GM12875 (cell line): ENCODE measurements around the gene XPO5.
"Not testable (repeated sequence)": the region's sequence is repeated elsewhere in the genome, so short reads cannot be mapped to it uniquely, and the experiment has no call there.

Experiments
- H3K4me3 ChIP-seq: one replicate; pipeline ENCODE4 v1.5.1; 2011; ENCODE audit warnings: low read depth, low read length, control low read depth
- CTCF ChIP-seq: IDR thresholded peaks from 2 replicates; pipeline ENCODE4 v1.5.1; 2011; ENCODE audit warnings: low read depth, mild to moderate bottlenecking, control low read depth, inconsistent platforms, low read length, moderate library complexity, borderline replicate concordance; ENCODE audit not compliant: insufficient read depth

XPO5 gene

GRCh38 chr6:43559328-43559727 lies 16.5 kb downstream of the XPO5 start:
- H3K4me3 ChIP-seq, result no peak overlapping the region
- TF ChIP-seq CTCF, result no peak

DNA sequence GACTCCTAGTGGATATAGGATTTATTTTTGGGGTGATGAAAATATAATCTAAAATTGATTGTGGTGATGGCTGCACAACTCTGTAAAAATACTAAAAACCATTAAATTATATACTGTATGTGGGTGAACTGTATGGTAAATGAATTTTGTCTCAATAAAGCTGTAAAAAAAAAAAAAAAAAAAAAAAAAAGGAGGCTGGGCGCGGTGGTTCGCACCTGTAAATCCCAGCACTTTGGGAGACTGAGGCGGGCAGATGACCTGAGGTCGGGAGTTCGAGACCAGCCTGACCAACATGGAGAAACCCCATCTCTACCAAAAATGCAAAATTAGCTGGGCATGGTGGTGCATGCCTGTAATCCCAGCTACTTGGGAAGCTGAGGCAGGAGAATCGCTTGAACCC lies 18.2 kb downstream of the XPO5 start:
- H3K4me3 ChIP-seq, result not testable (repeated sequence)

DNA sequence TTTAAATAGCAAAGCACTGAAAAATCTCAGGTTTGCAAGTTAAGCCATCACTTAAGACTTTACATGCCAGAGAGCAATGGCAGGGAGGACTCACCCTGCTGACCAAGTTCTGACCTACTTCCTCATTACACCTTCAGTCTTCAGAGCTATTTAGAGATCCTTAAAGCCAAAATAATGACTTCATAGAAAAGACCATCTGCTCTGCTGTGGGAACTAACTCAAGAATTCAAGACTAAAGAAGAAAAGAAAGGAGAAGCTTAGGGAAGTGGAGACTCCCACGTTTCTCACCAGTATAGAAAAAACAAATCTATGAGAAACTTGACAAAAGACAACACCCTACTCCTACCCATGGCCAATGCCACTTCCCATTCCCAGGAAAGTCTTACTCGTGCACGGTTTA lies 28.6 kb downstream of the XPO5 start:
- H3K4me3 ChIP-seq, result no peak overlapping the region
- no peak for TF ChIP-seq CTCF

GRCh38 chr6:43544461-43544860 lies 31.4 kb downstream of the XPO5 start:
- H3K4me3 ChIP-seq, result no peak overlapping the region
- no peak for TF ChIP-seq CTCF

GRCh38 chr6:43541774-43542471 lies 33.9 kb downstream of the XPO5 start:
- H3K4me3 ChIP-seq, result no peak overlapping the region
- no peak for TF ChIP-seq CTCF

GRCh38 chr6:43540507-43540906 lies 35.3 kb downstream of the XPO5 start:
- H3K4me3 ChIP-seq, result no peak overlapping the region
- no peak for TF ChIP-seq CTCF

- H3K4me3 ChIP-seq, result not testable (repeated sequence)
Observed at GRCh38 chr6:43539409-43539808, 36.4 kb downstream of the XPO5 start.

DNA sequence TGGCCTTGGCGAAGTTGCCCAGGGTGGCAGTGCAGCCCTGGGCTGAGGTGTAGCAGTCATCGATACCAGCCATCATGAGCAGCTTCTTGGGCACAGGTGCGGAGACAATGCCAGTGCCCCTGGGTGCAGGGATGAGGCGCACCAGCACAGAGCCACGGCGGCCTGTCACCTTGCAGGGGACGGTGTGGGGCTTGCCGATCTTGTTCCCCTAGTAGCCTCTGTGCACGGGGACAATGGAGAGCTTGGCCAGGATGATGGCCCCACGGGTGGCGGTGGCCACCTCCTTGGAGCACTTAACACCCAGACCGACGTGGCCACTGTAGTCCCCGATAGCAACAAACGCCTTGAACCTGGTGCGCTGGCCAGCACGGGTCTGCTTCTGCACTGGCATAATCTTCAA lies 36.9 kb downstream of the XPO5 start:
- H3K4me3 ChIP-seq, result not testable (repeated sequence)

- TF ChIP-seq CTCF, result no peak
- no peak overlapping the region for H3K4me3 ChIP-seq
Observed at GRCh38 chr6:43532201-43532600, 43.6 kb downstream of the XPO5 start.
